Adrenal gland (tissue), 5 donors: Measurements from ENCODE around the gene CCDC167.

Source experiments
- CTCF ChIP-seq, 6 experiments: fragments of 450-650 bp in 4 of 6; fragments of 200-600 bp in 2 of 6; sonication (generic) in 1 of 6; IDR thresholded peaks; 1 replicate in 5 of 6; 2 replicates in 1 of 6; pipeline versions ENCODE4 v1.5.1 to v1.8.0; 2016 to 2021; ENCODE audit warnings: antibody characterized with exemption in 6 of 6, mild to moderate bottlenecking in 2 of 6, moderate library complexity in 1 of 6
- POLR2A ChIP-seq, 2 donors: fragments of 450-650 bp; IDR thresholded peaks; one replicate each; pipeline ENCODE4 v1.6.1; 2017; ENCODE audit warnings: antibody characterized with exemption in 2 of 2, mild to moderate bottlenecking in 2 of 2, moderate library complexity in 1 of 2
- donor health status: DM: no; HTN: no; CAD: no.

GRCh38 chr6:37474316-37474715, 25.4 kb downstream of the CCDC167 start:
- no peak for TF ChIP-seq POLR2A (IDR thresholded peaks at IDR 0.05)
- no peak for TF ChIP-seq CTCF (IDR thresholded peaks at IDR 0.05)
